ENCODE results near the gene RAB11FIP2.
A peak's percentile ranks its signal among the peaks of the same experiment; 100 is the strongest.

Gene RAB11FIP2

GRCh38 chr10:118032564-118032963 is 14.2 kb downstream of the RAB11FIP2 start:
- DNase-seq: no peak

- DNase-seq: no peak
Observed at GRCh38 chr10:118031351-118032075, 15.2 kb downstream of the RAB11FIP2 start.

DNA sequence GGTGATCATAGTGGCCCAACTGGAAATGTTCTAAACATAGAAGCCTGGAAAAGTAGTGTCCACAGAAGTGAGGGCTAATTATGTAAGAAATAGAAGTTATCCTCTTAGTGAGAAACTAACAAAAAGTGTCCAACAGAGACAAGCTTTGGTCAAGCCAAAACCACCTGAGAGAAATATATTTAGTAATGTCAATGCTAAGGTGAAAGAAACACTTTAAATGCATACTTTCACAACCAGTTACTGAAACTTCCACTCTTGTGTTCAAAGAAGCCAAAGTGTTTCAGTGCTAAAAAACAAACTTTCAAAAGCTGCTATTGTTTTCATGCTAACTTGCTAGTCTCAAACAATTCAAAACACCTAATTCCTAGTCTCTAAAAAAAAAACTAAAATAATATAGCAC is 18.1 kb downstream of the RAB11FIP2 start:
- DNase-seq: no peak

GRCh38 chr10:118027397-118027796 is 19.3 kb downstream of the RAB11FIP2 start:
- DNase-seq: no peak

GRCh38 chr10:118026936-118027335 is 19.8 kb downstream of the RAB11FIP2 start:
- no peak for DNase-seq

- no peak for DNase-seq
Observed at GRCh38 chr10:118020365-118020764, 26.4 kb downstream of the RAB11FIP2 start.

GRCh38 chr10:118017850-118018249 is 28.9 kb downstream of the RAB11FIP2 start:
- no peak for DNase-seq

GRCh38 chr10:118017071-118017740 is 29.5 kb downstream of the RAB11FIP2 start:
- DNase-seq: no peak

DNA sequence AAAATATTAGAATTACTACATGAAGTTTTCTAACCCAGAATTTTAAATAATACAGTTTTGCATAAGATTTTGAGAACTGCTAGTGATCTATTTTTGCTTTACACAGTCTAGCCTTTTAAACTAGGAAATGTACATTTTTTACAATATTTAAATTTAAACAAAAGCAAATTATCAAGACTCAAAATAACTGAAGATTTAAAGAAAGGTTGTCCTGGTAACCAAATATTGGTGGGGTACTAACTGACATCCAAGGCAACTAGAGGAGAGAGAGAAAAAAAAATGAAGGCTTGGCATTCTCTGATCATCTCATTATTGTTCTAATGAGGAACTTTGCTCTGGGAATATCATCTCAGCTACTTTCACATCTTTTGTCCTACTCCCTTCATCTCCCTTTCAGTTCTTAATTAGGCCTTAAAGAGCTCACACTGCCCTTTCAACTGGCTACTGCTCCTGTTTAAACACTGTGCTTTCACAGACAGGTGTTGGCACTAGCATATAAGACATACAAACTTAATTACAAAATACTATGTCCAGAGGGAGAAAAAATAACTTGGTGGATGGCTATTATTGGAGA is 33.7 kb downstream of the RAB11FIP2 start:
- DNase-seq: no peak

DNA sequence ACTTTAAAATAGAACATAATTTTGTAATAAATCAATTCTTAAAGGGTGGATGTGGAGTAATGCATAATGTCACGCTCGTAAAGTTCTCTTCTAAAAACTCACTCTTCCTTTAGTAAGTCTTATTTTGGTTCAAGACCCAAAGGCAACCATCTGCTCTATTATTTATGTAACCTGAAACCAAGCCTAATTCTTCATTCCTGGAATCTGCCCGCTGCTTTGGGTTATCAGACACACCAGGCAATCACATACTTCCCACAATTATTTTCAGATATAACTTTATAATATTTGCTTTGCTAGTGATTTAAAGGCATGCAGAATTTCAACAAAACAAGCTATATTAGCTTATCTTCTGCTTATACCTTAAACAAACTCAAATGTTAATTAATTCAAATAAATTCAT is 39.0 kb downstream of the RAB11FIP2 start:
- peak; percentile 48 for DNase-seq

DNA sequence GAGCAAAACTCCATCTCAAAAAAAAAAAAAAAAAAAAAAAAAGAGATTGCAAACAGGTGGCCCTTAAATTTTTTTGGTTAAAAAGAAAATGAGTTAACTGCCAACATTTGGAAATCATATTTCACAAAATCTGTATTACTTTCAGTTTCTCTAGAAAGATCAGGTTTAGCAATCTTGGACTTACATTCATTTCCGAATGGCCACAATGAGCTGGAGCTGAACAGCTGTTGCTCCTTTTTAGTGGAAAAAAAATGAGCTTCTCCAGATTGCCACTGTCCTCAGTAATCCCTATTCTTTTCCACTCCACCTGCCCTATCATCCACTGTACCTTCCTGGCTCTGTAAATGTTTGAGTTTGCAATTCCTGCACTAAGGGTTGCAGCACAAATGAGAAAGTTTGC is 43.6 kb downstream of the RAB11FIP2 start:
- DNase-seq: no peak

DNA sequence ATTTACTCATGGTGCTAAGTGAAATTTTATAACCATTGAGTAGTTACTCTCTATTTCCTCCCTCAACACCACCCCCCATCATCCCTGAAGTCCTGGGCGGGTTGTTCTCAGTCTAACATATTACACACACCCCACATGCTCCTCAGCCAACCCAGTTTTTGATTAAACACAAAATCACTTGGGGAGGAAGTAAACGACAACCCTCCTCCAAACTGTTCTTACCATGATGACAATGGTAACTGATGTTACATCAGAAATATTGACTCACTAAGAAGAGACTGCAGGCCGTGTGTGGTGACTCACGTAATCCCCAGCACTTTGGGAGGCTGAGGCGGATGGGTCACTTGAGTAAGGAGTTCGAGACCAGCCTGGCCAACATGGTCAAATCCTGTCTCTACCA is 44.2 kb downstream of the RAB11FIP2 start:
- DNase-seq: no peak

- no peak for DNase-seq
Observed at GRCh38 chr10:117997673-117998072, 49.1 kb downstream of the RAB11FIP2 start.

DNA sequence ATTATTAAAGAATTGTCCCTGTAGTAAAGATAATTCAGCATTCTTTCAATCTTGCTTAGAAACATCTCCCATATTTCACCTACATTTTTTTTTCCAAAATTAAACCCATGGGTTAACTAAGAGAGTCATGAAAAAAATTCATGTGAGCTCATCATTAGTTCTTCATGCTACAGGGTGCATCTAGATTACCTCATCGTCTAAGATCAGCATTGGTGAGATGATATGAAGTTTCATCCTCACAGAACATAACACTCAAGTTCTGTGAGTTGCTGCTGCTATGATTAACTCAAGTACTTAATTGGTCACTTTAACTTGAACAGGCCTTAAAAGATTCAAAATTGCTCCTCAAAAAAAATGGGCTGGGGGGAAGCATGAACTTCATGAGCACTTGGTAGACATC is 50.0 kb downstream of the RAB11FIP2 start:
- DNase-seq: no peak

DNA sequence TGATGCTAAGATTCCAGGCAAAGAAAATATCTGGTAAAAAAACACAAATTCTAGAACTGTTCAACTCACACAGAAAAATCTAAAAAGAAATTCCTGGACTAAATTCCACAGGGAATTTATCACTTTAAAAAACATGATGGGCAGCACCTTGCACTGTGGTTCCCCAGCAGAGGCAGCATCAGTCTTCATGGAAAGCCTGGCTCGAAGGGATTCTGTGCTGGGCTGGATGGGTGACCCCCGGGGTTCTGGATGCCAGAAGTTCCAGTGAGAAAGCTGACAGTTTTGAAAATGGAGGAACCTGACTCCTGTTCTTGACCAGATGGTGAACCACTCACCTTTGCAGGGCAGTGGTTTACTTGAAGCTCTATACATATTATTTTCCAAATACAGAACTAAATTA is 52.0 kb downstream of the RAB11FIP2 start:
- DNase-seq: no peak

DNA sequence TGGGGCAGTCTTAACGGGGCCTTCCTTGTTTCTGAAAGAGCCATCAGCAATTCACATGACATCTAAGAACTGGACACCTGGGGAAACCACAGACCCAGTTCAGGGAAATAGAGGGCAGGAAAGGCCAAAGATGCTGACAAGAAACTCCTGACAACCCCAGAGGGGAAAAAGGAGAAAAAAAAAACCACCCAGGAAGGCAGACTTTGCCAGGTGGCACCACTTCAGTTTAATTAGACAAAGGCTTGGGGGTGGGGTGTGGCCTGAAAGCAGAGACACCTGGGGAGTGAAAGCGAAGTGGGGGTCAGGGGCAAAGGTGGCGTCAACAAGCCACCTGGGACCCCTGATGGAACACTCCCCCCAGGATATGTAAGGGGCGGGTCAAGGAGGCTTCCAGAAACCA is 53.6 kb downstream of the RAB11FIP2 start:
- DNase-seq: no peak

GRCh38 chr10:117991701-117992100 is 55.0 kb downstream of the RAB11FIP2 start:
- DNase-seq: no peak

GRCh38 chr10:117989962-117990361 is 56.8 kb downstream of the RAB11FIP2 start:
- no peak for DNase-seq

GRCh38 chr10:117988814-117989213 is 57.9 kb downstream of the RAB11FIP2 start:
- no peak for DNase-seq

DNA sequence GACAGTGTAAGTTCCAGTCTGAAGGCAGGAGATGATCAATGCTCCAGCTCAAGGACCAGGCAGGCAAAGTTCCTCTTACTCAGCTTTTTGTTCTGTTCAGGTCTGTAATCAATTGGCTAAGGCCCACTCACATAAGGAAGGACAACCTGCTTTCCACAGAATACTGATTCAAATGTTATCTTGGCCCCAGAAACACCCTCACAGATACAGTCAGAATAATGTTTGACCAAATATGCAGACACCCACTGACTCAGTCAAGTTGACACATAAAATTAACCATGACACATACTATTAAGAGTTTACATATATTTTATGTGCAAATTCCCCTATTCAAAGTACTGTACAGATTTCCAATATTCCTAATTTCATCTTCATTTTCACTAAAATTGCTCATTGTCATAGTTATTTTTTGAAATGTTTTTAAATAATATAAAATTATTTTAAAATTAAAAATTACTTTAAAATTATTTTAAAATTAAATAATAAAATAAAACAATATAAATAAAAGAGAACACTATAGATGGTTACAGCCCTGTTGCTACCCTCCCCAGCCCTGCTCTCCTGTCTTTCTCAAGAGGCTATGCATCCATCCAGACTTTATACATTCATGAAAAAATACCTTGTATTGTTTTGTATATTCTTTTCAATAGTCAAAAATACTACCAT is 59.4 kb downstream of the RAB11FIP2 start:
- no peak for DNase-seq

- no peak for DNase-seq
Observed at GRCh38 chr10:117983961-117984360, 62.8 kb downstream of the RAB11FIP2 start.

DNA sequence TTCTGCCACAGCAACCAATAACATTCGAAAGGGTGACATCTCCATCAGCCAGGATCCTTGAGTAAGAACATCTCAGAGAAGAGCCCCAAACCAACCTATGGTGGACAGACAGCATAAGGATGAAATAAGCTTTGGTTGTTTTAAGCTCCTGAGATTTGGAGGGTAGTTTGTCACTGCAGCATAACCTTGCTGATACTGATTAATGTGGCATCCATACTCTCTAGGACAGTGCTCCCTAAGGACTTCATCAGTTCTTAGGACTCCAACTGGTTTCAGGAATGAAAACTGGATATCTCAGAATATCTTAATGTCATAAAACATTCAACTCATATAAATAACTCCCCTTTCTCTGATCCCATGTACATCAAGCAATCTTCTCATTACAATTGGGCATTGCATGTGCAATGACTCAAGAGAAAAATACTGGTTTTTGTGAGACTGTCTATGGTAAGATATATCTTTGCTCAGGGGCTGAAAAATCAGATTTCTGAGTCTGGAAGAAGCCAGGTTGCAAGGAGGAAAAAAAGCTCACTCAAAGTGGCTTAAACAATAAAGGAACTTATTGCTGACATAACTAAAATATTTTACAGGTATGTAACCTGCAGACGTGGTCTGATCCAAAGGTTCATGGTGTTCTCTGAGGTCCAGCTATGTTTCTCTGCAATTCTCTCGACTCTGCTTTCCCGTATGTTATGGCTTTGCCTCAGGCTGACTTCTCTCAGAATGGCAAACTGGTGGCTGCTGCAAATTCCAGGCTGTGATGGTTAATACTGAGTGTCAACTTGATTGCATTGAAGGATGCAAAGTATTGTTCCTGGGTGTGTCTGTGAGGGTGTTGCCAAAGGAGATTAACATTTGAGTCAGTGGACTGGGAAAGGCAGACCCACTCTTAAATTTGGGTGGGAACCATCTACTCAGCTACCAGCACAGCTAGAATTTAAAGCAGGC is 65.7 kb downstream of the RAB11FIP2 start:
- no peak for DNase-seq

- DNase-seq: no peak
Observed at GRCh38 chr10:117980216-117980615, 66.5 kb downstream of the RAB11FIP2 start.

Data from NCI-H524 treated with DMSO at 0.1 percent for 48 hours (cell line).